IMR-90 (cell line): ENCODE data around the gene FAR2. TPM values are rescaled to one million over a fixed set of nuclear protein-coding genes. Genes with fewer than 3 reads are reported as not detected.

Experiments
- ATAC-seq: fragments of 200-7000 bp; cut with Tn5 transposase; 2 replicates; pipeline ENCODE4 v1.9.1; 2020; ENCODE audit warnings: low read depth, mild to moderate bottlenecking, moderate library complexity
- BruUV-seq: library from RNA; stranded (reverse); fragments of 400-500 nt; replicated peaks from 2 replicates; lab custom pipeline; 2021; lab: Mats Ljungman, UMichigan
- CTCF ChIA-PET: fragments of 300-600 bp; formaldehyde crosslinking; extraction: SDS; loops from one replicate; lab custom pipeline; 2021; ENCODE audit warnings: antibody characterized with exemption; lab: Yijun Ruan, JAX
- POLR2A ChIA-PET: fragments of 300-600 bp; sonication (Branson Sonifier 250); formaldehyde crosslinking; loops from one replicate; lab custom pipeline; 2022; ENCODE audit warnings: antibody characterized with exemption; ENCODE audit not compliant: unreplicated experiment; lab: Charles Lee
- DNase-seq: peaks from one replicate; pipeline ENCODE4 v3.0.0; 2013
- H2AFZ ChIP-seq: replicated peaks from 2 replicates; pipeline ENCODE3; 2013; ENCODE audit warnings: low read length, mild to moderate bottlenecking; ENCODE audit not compliant: poor library complexity
- H2AK5ac ChIP-seq: 2 replicates; pipeline ENCODE4 v1.6.1; 2013; ENCODE audit warnings: low read depth, low read length, inconsistent platforms
- H2AK9ac ChIP-seq: replicated peaks from 2 replicates; pipeline ENCODE3; 2013; ENCODE audit warnings: mild to moderate bottlenecking, low read depth, low read length, moderate library complexity; ENCODE audit not compliant: poor library complexity
- H2BK120ac ChIP-seq: 2 replicates; pipeline ENCODE4 v1.6.1; 2013; ENCODE audit warnings: low read depth, low read length, inconsistent platforms
- H2BK15ac ChIP-seq: 3 replicates; pipeline ENCODE4 v1.6.1; 2013; ENCODE audit warnings: low read depth, low read length, inconsistent platforms
- H2BK20ac ChIP-seq: 2 replicates; pipeline ENCODE4 v1.6.1; 2013; ENCODE audit warnings: low read depth, mild to moderate bottlenecking, inconsistent platforms, low read length, moderate library complexity
- H2BK5ac ChIP-seq: 2 replicates; pipeline ENCODE4 v1.6.1; 2013; ENCODE audit warnings: mild to moderate bottlenecking, low read depth, low read length, inconsistent platforms; ENCODE audit not compliant: poor library complexity, severe bottlenecking
- H3K14ac ChIP-seq: replicated peaks from 2 replicates; pipeline ENCODE4 v1.6.1; 2013; ENCODE audit warnings: low read depth, low read length, inconsistent platforms
- H3K18ac ChIP-seq: 2 replicates; pipeline ENCODE4 v1.6.1; 2013; ENCODE audit warnings: low read depth, low read length, control low read depth
- H3K23ac ChIP-seq: 2 replicates; pipeline ENCODE4 v1.6.1; 2013; ENCODE audit warnings: low read depth, low read length, inconsistent platforms
- H3K27ac ChIP-seq: 2 replicates; pipeline ENCODE4 v1.5.1; 2013; ENCODE audit warnings: mild to moderate bottlenecking, control low read depth, low read length; ENCODE audit not compliant: insufficient read depth
- H3K27me3 ChIP-seq: 2 replicates; pipeline ENCODE4 v1.6.1; 2013; ENCODE audit warnings: low read length; ENCODE audit not compliant: control insufficient read depth, insufficient read depth
- H3K36me3 ChIP-seq: 2 replicates; pipeline ENCODE4 v1.6.1; 2013; ENCODE audit warnings: low read length, mixed read lengths; ENCODE audit not compliant: control insufficient read depth, insufficient read depth
- H3K4ac ChIP-seq: 2 replicates; pipeline ENCODE4 v1.6.1; 2013; ENCODE audit warnings: low read depth, low read length, inconsistent platforms
- H3K4me1 ChIP-seq: 2 replicates; pipeline ENCODE4 v1.6.1; 2013; ENCODE audit warnings: low read length, mixed read lengths; ENCODE audit not compliant: control insufficient read depth, insufficient read depth
- H3K4me2 ChIP-seq: 2 replicates; pipeline ENCODE4 v1.6.1; 2013; ENCODE audit warnings: low read depth, mild to moderate bottlenecking, control low read depth, low read length, moderate library complexity
- H3K4me3 ChIP-seq: 2 replicates; pipeline ENCODE4 v1.5.1; 2013; ENCODE audit warnings: low read depth, mild to moderate bottlenecking, control low read depth, low read length, moderate library complexity; ENCODE audit not compliant: insufficient read depth
- H3K56ac ChIP-seq: 2 replicates; pipeline ENCODE4 v1.6.1; 2013; ENCODE audit warnings: low read length, inconsistent platforms; ENCODE audit not compliant: insufficient read depth; ENCODE audit errors: extremely low read depth
- H3K79me1 ChIP-seq, 2 experiments: 2 replicates each; pipeline ENCODE4 v1.6.1; 2013; ENCODE audit warnings: low read length in 2 of 2, inconsistent platforms in 1 of 2, low read depth in 1 of 2
- H3K9ac ChIP-seq: 2 replicates; pipeline ENCODE4 v1.6.1; 2013; ENCODE audit warnings: low read depth, low read length, control low read depth
- H3K9me1 ChIP-seq: 2 replicates; pipeline ENCODE4 v1.6.1; 2013; ENCODE audit warnings: low read length, inconsistent platforms; ENCODE audit not compliant: insufficient read depth
- H3K9me3 ChIP-seq: 2 replicates; pipeline ENCODE4 v1.6.1; 2013; ENCODE audit warnings: low read length; ENCODE audit not compliant: control insufficient read depth, insufficient read depth
- H4K20me1 ChIP-seq: 2 replicates; pipeline ENCODE4 v1.6.1; 2013; ENCODE audit warnings: low read length, inconsistent platforms; ENCODE audit not compliant: insufficient read depth
- H4K5ac ChIP-seq: 2 replicates; pipeline ENCODE4 v1.6.1; 2013; ENCODE audit warnings: mild to moderate bottlenecking, low read depth, low read length, control low read depth
- H4K8ac ChIP-seq, 2 experiments: 2 replicates each; pipeline ENCODE4 v1.6.1; 2013; ENCODE audit warnings: low read depth in 2 of 2, low read length in 2 of 2, control low read depth in 1 of 2, inconsistent platforms in 1 of 2
- H4K91ac ChIP-seq: 2 replicates; pipeline ENCODE4 v1.6.1; 2013; ENCODE audit warnings: low read depth, low read length, inconsistent platforms; ENCODE audit not compliant: insufficient read depth
- BHLHE40 ChIP-seq: fragments of 150-350 bp; IDR thresholded peaks from 2 replicates; pipeline ENCODE4 v1.6.1; 2016; ENCODE audit warnings: mild to moderate bottlenecking, low read depth, low read length
- CEBPB ChIP-seq: IDR thresholded peaks from 2 replicates; pipeline ENCODE4 v1.6.1; 2012; ENCODE audit warnings: low read depth, low read length, improper control_type of control experiment
- CHD1 ChIP-seq: IDR thresholded peaks from 2 replicates; pipeline ENCODE4 v1.6.1; 2012; ENCODE audit warnings: low read depth, low read length, improper control_type of control experiment
- FOS ChIP-seq: fragments of 150-350 bp; IDR thresholded peaks from 2 replicates; pipeline ENCODE4 v1.6.1; 2016; ENCODE audit warnings: low read depth, low read length
- MAFK ChIP-seq: IDR thresholded peaks from 2 replicates; pipeline ENCODE4 v1.6.1; 2012; ENCODE audit warnings: low read depth, low read length, improper control_type of control experiment
- MAZ ChIP-seq: IDR thresholded peaks from 2 replicates; pipeline ENCODE4 v1.6.1; 2012; ENCODE audit warnings: low read depth, mild to moderate bottlenecking, low read length, improper control_type of control experiment, moderate library complexity, borderline replicate concordance
- MXI1 ChIP-seq: IDR thresholded peaks from 2 replicates; pipeline ENCODE4 v1.6.1; 2012; ENCODE audit warnings: low read depth, mild to moderate bottlenecking, low read length, moderate library complexity, borderline replicate concordance
- NFE2L2 ChIP-seq: fragments of 150-350 bp; IDR thresholded peaks from 2 replicates; pipeline ENCODE4 v1.6.1; 2016; ENCODE audit warnings: low read depth, mild to moderate bottlenecking, low read length
- POLR2A ChIP-seq: IDR thresholded peaks from 2 replicates; pipeline ENCODE4 v1.6.1; 2012; ENCODE audit warnings: mild to moderate bottlenecking, low read depth, low read length
- RAD21 ChIP-seq: IDR thresholded peaks from 2 replicates; pipeline ENCODE4 v1.6.1; 2012; ENCODE audit warnings: low read length, improper control_type of control experiment
- RCOR1 ChIP-seq: IDR thresholded peaks from 2 replicates; pipeline ENCODE4 v1.6.1; 2012; ENCODE audit warnings: mild to moderate bottlenecking, low read length, improper control_type of control experiment; ENCODE audit not compliant: insufficient replicate concordance
- RFX5 ChIP-seq: IDR thresholded peaks from 2 replicates; pipeline ENCODE4 v1.8.0; 2012; ENCODE audit warnings: low read depth, mild to moderate bottlenecking, low read length, moderate library complexity
- SMC3 ChIP-seq: fragments of 150-350 bp; IDR thresholded peaks from 2 replicates; pipeline ENCODE4 v1.6.1; 2016; ENCODE audit warnings: low read depth, mild to moderate bottlenecking, antibody characterized with exemption, low read length, moderate library complexity
- WGBS, 2 experiments: methylation state at CpG; one replicate each; pipeline versions ENCODE4 v1.1.5 to v1.1.7; 2013; ENCODE audit warnings: missing lambda C conversion rate in 2 of 2; ENCODE audit not compliant: insufficient read length in 1 of 2; ENCODE audit errors: extremely low coverage in 2 of 2; 5-methylcytosine and 5-hydroxymethylcytosine counted together
- dilution Hi-C: fragments of 300-500 bp; cut with HindIII; formaldehyde crosslinking; loops from one replicate; pipeline ENCODE4 v1.14.3; 2018; ENCODE audit warnings: low sequenced_read_pairs; ENCODE audit not compliant: unreplicated experiment
- in situ Hi-C: fragments of 300-500 bp; cut with MboI; formaldehyde crosslinking; loops from 3 replicates; pipeline ENCODE4 v1.14.3; 2019; ENCODE audit warnings: low sequenced_read_pairs, inconsistent platforms, mixed read lengths
- intact Hi-C: fragments of 100-400 bp; cut with micrococcal nuclease; formaldehyde crosslinking; loops from 2 replicates; pipeline ENCODE4 v1.10.0; 2022
- polyA plus RNA-seq, 3 experiments: library from polyadenylated mRNA; depleted of rRNA; stranded (reverse); fragments of >200 nt; gene quantifications; 2 replicates each; pipeline ENCODE4 v1.2.3, GENCODE V29; 2012; ENCODE audit warnings: low replicate concordance in 1 of 3
- total RNA-seq: library from RNA; depleted of rRNA; stranded (reverse); fragments of >200 nt; gene quantifications from 2 replicates; pipeline ENCODE4 v1.2.3, GENCODE V29; 2012
- TF ChIP-seq, protein P1 (sequence below): fragments of 150-350 bp; IDR thresholded peaks from 2 replicates; pipeline ENCODE4 v1.6.1; 2016; ENCODE audit warnings: low read depth, mild to moderate bottlenecking, low read length, moderate library complexity, borderline replicate concordance
- TF ChIP-seq, protein P2 (sequence below): conservative IDR thresholded peaks from 2 replicates; pipeline ENCODE4 v1.5.1; 2012; ENCODE audit warnings: mild to moderate bottlenecking, low read depth, low read length, improper control_type of control experiment
- TF ChIP-seq, protein P3 (sequence below): fragments of 150-350 bp; IDR thresholded peaks from 2 replicates; pipeline ENCODE4 v1.6.1; 2017; ENCODE audit warnings: mild to moderate bottlenecking, antibody characterized with exemption, low read length, low read depth

FAR2 gene
- total and polyA plus RNA-seq, 2 of the 4 experiments (the other 2 are of a cell fraction): 1.1 to 2.0 TPM

DNA sequence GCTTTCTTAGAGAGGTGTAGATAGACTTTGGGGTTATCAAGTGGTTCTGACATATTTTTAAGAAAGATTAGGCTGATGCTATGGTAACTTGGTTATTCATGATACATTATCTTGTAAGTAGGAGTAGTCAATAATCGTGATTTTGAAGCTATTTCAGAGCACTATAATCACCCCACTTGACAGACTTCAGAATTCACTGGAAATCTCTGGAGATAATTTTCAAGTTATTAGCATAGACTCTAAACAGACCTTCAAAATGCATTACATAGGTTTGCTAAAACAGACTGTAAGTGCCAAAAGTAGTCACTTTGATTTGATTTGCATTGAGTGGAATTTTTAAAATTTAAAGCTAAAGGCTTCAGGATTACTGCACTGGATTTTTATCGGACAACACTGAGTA is 157.6 kb downstream of the FAR2 start:
- Histone ChIP-seq H3K9me3 (no peaks in the 10 kb centered on the region), H4K91ac (no peak overlapping the region), H2BK5ac (no peak overlapping the region), H4K5ac (no peak overlapping the region), H4K20me1 (no peaks in the 10 kb centered on the region), H3K18ac (no peak overlapping the region), H2AK9ac (no peak overlapping the region), H3K9ac (no peak overlapping the region), H3K27ac (no peak overlapping the region), H2AK5ac (no peak overlapping the region), H3K79me1 (no peaks in the 10 kb centered on the region), H3K56ac (no peak overlapping the region), H3K27me3 (no peaks in the 10 kb centered on the region), H3K14ac (no peak overlapping the region), H4K8ac (no peak overlapping the region), H2AFZ (no peak overlapping the region), H2BK120ac (no peak overlapping the region), H3K9me1 (no peaks in the 10 kb centered on the region), H3K4me3 (no peak overlapping the region), H2BK20ac (no peak overlapping the region), H3K4ac (no peak overlapping the region), H3K36me3 (no peaks in the 10 kb centered on the region), H3K4me1 (no peaks in the 10 kb centered on the region), H3K23ac (no peak overlapping the region), H2BK15ac (no peak overlapping the region), H3K4me2 (no peak overlapping the region)
- POLR2A ChIA-PET: no interaction called here
- CTCF ChIA-PET: interaction anchor here (1.3 kb wide), 1 partner anchor 234 kb away, joined by 3 read pairs; no protein-coding TSS in a partner anchor
- in situ Hi-C loops (no loop called here), intact Hi-C loops (loop anchor here (5.0 to 10.0 kb wide), 4 partner anchors 211 to 1538 kb away; no protein-coding TSS in a partner anchor), dilution Hi-C loops (no loop called here)
- ATAC-seq (no peak), DNase-seq (no peak)
- WGBS, 2 experiments: no CpG with 5 or more reads among the region's 2 CpGs
- TF ChIP-seq, protein P1, sequence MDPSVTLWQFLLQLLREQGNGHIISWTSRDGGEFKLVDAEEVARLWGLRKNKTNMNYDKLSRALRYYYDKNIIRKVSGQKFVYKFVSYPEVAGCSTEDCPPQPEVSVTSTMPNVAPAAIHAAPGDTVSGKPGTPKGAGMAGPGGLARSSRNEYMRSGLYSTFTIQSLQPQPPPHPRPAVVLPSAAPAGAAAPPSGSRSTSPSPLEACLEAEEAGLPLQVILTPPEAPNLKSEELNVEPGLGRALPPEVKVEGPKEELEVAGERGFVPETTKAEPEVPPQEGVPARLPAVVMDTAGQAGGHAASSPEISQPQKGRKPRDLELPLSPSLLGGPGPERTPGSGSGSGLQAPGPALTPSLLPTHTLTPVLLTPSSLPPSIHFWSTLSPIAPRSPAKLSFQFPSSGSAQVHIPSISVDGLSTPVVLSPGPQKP: no peak
- TF ChIP-seq, protein P2, sequence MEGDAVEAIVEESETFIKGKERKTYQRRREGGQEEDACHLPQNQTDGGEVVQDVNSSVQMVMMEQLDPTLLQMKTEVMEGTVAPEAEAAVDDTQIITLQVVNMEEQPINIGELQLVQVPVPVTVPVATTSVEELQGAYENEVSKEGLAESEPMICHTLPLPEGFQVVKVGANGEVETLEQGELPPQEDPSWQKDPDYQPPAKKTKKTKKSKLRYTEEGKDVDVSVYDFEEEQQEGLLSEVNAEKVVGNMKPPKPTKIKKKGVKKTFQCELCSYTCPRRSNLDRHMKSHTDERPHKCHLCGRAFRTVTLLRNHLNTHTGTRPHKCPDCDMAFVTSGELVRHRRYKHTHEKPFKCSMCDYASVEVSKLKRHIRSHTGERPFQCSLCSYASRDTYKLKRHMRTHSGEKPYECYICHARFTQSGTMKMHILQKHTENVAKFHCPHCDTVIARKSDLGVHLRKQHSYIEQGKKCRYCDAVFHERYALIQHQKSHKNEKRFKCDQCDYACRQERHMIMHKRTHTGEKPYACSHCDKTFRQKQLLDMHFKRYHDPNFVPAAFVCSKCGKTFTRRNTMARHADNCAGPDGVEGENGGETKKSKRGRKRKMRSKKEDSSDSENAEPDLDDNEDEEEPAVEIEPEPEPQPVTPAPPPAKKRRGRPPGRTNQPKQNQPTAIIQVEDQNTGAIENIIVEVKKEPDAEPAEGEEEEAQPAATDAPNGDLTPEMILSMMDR: no peak
- TF ChIP-seq, protein P3, sequence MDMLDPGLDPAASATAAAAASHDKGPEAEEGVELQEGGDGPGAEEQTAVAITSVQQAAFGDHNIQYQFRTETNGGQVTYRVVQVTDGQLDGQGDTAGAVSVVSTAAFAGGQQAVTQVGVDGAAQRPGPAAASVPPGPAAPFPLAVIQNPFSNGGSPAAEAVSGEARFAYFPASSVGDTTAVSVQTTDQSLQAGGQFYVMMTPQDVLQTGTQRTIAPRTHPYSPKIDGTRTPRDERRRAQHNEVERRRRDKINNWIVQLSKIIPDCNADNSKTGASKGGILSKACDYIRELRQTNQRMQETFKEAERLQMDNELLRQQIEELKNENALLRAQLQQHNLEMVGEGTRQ: no peak
- TF ChIP-seq NFE2L2 (no peak), CEBPB (no peak), BHLHE40 (no peak), RCOR1 (no peak), CHD1 (no peak), RAD21 (no peak), POLR2A (no peak), MXI1 (no peak), MAZ (no peak), MAFK (no peak), SMC3 (no peak), FOS (no peak), RFX5 (no peak)
- BruUV-seq: no TSS peak
